ENCODE results near the gene CA10.

Gene CA10

DNA sequence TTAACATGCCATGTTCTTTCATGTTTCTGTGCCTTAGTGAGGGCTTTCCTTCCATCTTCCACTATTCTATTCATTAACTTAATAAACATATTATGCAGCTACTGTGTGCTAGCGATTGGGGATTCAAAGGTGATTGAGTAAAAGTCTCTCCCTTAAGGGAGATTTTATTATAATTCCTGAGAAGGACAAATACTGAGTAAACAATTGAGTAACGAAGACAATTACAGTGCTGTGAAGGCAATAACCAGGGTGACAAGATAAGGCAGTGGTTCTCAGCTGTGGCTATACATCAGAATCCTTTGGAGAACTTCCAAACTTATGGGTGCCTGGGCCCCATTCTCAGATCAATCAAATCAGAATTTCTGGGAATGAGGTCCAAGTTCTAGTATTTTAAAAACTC is 353.3 kb downstream of the CA10 start:
- POLR2A ChIA-PET, result no interaction called here
- H3K4me3 ChIP-seq (ENCODE audit: low read depth, low read length), result no peak overlapping the region
- no peak for TF ChIP-seq CTCF (IDR thresholded peaks at IDR 0.05; ENCODE audit: insufficient read depth, low read length, missing control alignments)
- CTCF ChIA-PET, result no interaction called here
- DNase-seq (ENCODE audit: low read depth, low spot score), result no peak

DNA sequence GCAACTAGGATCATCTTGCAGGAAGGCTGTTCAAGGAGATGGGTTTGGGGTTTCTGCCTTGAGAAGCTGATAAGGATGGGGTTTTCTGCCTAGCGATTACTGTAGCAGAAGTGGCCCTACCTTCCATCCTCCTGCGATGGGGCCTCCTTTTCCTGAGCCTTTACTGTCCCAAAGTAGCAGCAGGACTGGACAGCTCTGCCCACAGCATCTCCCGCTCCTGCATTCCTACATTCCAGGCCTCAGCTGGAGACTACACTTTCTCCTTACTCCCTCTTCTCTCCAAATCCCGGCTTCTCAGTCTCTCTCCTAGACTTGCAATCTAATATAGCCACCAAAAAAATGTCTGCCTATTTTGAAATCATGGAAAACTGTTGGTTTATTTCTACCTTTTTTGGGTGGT is 355.4 kb downstream of the CA10 start:
- no peak overlapping the region for H3K4me3 ChIP-seq (ENCODE audit: low read depth, low read length)
- ChIA-PET POLR2A (no interaction called here), CTCF (no interaction called here)
- DNase-seq (ENCODE audit: low read depth, low spot score), result no peak
- no peak for TF ChIP-seq CTCF (IDR thresholded peaks at IDR 0.05; ENCODE audit: insufficient read depth, low read length, missing control alignments)

GRCh38 chr17:51802544-51802943 is 356.0 kb downstream of the CA10 start:
- H3K4me3 ChIP-seq (ENCODE audit: low read depth, low read length), result no peak overlapping the region
- POLR2A ChIA-PET, result no interaction called here
- DNase-seq (ENCODE audit: low read depth, low spot score), result no peak
- TF ChIP-seq CTCF (IDR thresholded peaks at IDR 0.05; ENCODE audit: insufficient read depth, low read length, missing control alignments), result no peak
- CTCF ChIA-PET, result no interaction called here

- CTCF ChIA-PET, result no interaction called here
- no peak for DNase-seq (ENCODE audit: low read depth, low spot score)
- no peak for TF ChIP-seq CTCF (IDR thresholded peaks at IDR 0.05; ENCODE audit: insufficient read depth, low read length, missing control alignments)
- no peak overlapping the region for H3K4me3 ChIP-seq (ENCODE audit: low read depth, low read length)
- POLR2A ChIA-PET, result no interaction called here
Observed at GRCh38 chr17:51801626-51802025, 356.9 kb downstream of the CA10 start.

DNA sequence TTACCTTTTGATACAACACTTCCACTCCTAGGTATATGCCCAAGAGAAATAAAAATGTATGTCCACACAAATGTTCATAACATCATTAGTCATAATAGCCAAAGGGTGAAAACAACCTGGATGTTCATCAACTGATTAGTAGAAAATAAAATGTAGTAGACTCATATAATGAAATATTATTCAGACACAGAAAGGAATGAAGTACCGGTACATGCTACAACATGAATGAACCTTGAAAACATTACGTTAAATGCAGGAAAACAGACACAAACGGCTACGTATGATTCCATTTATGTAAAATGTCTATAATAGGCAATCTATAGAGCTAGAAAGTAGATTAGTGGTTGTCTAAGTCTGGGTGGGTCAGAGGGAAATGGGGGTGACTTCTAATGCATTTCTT is 358.5 kb downstream of the CA10 start:
- DNase-seq (ENCODE audit: low read depth, low spot score), result no peak
- no peak for TF ChIP-seq CTCF (IDR thresholded peaks at IDR 0.05; ENCODE audit: insufficient read depth, low read length, missing control alignments)
- ChIA-PET CTCF (no interaction called here), POLR2A (no interaction called here)
- no peak overlapping the region for H3K4me3 ChIP-seq (ENCODE audit: low read depth, low read length)

- H3K4me3 ChIP-seq (ENCODE audit: low read depth, low read length), result no peak overlapping the region
- ChIA-PET POLR2A (no interaction called here), CTCF (no interaction called here)
- no peak for TF ChIP-seq CTCF (IDR thresholded peaks at IDR 0.05; ENCODE audit: insufficient read depth, low read length, missing control alignments)
- DNase-seq (ENCODE audit: low read depth, low spot score), result no peak
Observed at GRCh38 chr17:51799240-51799639, 359.3 kb downstream of the CA10 start.

Data from AG04449 (cell line).